Sigmoid colon (tissue), 4 donors: ENCODE data around the gene C14orf180.

Source experiments
- EP300 ChIP-seq, 4 donors: sonication (generic); formaldehyde crosslinking; IDR thresholded peaks; one replicate each; pipeline ENCODE4 v1.6.1; 2017; ENCODE audit warnings: antibody characterized with exemption in 4 of 4
- POLR2AphosphoS5 ChIP-seq, 4 donors: sonication (generic); formaldehyde crosslinking; IDR thresholded peaks; one replicate each; pipeline ENCODE4 v1.6.1; 2017; ENCODE audit warnings: antibody characterized with exemption in 4 of 4
- TF ChIP-seq, protein P1 (sequence below), 4 experiments: fragments of 450-650 bp in 3 of 4; fragments of 200-600 bp in 1 of 4; IDR thresholded peaks; one replicate each; pipeline ENCODE4 v1.5.1; 2016 to 2019; ENCODE audit warnings: antibody characterized with exemption in 4 of 4, mild to moderate bottlenecking in 3 of 4, moderate library complexity in 2 of 4

DNA sequence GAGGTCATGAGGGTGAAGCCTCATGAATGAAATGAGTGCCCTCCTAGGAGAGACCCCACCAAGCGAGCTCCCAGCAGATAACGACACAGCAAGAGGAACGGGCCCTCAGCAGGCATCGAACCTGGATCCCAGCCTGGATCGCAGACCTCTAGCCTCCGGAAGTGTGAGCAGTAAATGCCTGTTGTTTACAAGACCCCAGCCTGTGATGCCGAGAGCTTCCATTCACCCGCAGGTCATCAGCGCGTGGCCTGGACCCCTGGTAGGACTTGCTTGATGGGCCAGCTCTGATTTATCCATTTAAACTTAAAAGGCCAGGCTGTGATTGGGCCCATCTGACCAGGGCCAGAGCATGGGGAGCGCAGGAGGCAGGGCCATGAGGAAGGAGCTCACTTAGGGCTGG, 18.0 kb downstream of the C14orf180 start:
- TF ChIP-seq, protein P1, sequence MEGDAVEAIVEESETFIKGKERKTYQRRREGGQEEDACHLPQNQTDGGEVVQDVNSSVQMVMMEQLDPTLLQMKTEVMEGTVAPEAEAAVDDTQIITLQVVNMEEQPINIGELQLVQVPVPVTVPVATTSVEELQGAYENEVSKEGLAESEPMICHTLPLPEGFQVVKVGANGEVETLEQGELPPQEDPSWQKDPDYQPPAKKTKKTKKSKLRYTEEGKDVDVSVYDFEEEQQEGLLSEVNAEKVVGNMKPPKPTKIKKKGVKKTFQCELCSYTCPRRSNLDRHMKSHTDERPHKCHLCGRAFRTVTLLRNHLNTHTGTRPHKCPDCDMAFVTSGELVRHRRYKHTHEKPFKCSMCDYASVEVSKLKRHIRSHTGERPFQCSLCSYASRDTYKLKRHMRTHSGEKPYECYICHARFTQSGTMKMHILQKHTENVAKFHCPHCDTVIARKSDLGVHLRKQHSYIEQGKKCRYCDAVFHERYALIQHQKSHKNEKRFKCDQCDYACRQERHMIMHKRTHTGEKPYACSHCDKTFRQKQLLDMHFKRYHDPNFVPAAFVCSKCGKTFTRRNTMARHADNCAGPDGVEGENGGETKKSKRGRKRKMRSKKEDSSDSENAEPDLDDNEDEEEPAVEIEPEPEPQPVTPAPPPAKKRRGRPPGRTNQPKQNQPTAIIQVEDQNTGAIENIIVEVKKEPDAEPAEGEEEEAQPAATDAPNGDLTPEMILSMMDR (IDR thresholded peaks at IDR 0.05): no peak
- TF ChIP-seq POLR2AphosphoS5 (IDR thresholded peaks at IDR 0.05) (no peak), EP300 (IDR thresholded peaks at IDR 0.05) (no peak)
